Measurements from ENCODE around the gene SCAMP4. TPM values are rescaled to one million over a fixed set of nuclear protein-coding genes. Genes with fewer than 3 reads are reported as not detected.

SCAMP4 gene
- total and polyA plus RNA-seq, 2 experiments from 2014 or later: 39.4 to 106 TPM

DNA sequence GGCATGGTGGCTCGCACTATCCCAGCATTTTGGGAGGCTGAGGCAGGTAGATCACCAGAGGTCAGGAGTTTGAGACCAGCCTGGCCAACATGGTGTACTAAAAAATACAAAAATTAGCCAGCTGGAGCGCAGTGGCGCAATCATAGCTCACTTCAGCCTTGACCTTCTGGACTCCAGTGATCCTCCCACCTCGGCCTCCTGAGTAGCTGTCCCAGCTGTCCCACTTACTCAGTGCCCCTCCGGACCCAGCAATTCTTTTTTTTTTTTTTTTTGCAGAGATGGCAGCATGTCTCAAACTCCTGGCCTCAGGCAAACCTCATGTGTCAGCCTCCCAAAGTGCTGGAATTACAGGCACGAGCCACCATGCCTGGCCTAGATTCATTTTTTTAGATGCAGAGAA lies 2.3 kb upstream of the SCAMP4 start:
- no peak for TF ChIP-seq EZH2phosphoT487 (IDR thresholded peaks at IDR 0.05; ENCODE audit: unreplicated experiment)
- no peak for TF ChIP-seq JUNB (IDR thresholded peaks at IDR 0.05; ENCODE audit: unreplicated experiment)
- no peak for TF ChIP-seq ZNF114 (CRISPR knock-in tag; IDR thresholded peaks at IDR 0.05)
- TF ChIP-seq NANOG (IDR thresholded peaks at IDR 0.05; ENCODE audit: borderline replicate concordance): no peak
- no peak for TF ChIP-seq CREB1 (CRISPR knock-in tag; IDR thresholded peaks at IDR 0.05; ENCODE audit: low read depth)
- TF ChIP-seq EZH2 (IDR thresholded peaks at IDR 0.05; ENCODE audit: low read depth, unreplicated experiment): no peak
- TF ChIP-seq, protein P1, sequence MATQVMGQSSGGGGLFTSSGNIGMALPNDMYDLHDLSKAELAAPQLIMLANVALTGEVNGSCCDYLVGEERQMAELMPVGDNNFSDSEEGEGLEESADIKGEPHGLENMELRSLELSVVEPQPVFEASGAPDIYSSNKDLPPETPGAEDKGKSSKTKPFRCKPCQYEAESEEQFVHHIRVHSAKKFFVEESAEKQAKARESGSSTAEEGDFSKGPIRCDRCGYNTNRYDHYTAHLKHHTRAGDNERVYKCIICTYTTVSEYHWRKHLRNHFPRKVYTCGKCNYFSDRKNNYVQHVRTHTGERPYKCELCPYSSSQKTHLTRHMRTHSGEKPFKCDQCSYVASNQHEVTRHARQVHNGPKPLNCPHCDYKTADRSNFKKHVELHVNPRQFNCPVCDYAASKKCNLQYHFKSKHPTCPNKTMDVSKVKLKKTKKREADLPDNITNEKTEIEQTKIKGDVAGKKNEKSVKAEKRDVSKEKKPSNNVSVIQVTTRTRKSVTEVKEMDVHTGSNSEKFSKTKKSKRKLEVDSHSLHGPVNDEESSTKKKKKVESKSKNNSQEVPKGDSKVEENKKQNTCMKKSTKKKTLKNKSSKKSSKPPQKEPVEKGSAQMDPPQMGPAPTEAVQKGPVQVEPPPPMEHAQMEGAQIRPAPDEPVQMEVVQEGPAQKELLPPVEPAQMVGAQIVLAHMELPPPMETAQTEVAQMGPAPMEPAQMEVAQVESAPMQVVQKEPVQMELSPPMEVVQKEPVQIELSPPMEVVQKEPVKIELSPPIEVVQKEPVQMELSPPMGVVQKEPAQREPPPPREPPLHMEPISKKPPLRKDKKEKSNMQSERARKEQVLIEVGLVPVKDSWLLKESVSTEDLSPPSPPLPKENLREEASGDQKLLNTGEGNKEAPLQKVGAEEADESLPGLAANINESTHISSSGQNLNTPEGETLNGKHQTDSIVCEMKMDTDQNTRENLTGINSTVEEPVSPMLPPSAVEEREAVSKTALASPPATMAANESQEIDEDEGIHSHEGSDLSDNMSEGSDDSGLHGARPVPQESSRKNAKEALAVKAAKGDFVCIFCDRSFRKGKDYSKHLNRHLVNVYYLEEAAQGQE (IDR thresholded peaks at IDR 0.05; ENCODE audit: unreplicated experiment): no peak
- TF ChIP-seq, protein P2, sequence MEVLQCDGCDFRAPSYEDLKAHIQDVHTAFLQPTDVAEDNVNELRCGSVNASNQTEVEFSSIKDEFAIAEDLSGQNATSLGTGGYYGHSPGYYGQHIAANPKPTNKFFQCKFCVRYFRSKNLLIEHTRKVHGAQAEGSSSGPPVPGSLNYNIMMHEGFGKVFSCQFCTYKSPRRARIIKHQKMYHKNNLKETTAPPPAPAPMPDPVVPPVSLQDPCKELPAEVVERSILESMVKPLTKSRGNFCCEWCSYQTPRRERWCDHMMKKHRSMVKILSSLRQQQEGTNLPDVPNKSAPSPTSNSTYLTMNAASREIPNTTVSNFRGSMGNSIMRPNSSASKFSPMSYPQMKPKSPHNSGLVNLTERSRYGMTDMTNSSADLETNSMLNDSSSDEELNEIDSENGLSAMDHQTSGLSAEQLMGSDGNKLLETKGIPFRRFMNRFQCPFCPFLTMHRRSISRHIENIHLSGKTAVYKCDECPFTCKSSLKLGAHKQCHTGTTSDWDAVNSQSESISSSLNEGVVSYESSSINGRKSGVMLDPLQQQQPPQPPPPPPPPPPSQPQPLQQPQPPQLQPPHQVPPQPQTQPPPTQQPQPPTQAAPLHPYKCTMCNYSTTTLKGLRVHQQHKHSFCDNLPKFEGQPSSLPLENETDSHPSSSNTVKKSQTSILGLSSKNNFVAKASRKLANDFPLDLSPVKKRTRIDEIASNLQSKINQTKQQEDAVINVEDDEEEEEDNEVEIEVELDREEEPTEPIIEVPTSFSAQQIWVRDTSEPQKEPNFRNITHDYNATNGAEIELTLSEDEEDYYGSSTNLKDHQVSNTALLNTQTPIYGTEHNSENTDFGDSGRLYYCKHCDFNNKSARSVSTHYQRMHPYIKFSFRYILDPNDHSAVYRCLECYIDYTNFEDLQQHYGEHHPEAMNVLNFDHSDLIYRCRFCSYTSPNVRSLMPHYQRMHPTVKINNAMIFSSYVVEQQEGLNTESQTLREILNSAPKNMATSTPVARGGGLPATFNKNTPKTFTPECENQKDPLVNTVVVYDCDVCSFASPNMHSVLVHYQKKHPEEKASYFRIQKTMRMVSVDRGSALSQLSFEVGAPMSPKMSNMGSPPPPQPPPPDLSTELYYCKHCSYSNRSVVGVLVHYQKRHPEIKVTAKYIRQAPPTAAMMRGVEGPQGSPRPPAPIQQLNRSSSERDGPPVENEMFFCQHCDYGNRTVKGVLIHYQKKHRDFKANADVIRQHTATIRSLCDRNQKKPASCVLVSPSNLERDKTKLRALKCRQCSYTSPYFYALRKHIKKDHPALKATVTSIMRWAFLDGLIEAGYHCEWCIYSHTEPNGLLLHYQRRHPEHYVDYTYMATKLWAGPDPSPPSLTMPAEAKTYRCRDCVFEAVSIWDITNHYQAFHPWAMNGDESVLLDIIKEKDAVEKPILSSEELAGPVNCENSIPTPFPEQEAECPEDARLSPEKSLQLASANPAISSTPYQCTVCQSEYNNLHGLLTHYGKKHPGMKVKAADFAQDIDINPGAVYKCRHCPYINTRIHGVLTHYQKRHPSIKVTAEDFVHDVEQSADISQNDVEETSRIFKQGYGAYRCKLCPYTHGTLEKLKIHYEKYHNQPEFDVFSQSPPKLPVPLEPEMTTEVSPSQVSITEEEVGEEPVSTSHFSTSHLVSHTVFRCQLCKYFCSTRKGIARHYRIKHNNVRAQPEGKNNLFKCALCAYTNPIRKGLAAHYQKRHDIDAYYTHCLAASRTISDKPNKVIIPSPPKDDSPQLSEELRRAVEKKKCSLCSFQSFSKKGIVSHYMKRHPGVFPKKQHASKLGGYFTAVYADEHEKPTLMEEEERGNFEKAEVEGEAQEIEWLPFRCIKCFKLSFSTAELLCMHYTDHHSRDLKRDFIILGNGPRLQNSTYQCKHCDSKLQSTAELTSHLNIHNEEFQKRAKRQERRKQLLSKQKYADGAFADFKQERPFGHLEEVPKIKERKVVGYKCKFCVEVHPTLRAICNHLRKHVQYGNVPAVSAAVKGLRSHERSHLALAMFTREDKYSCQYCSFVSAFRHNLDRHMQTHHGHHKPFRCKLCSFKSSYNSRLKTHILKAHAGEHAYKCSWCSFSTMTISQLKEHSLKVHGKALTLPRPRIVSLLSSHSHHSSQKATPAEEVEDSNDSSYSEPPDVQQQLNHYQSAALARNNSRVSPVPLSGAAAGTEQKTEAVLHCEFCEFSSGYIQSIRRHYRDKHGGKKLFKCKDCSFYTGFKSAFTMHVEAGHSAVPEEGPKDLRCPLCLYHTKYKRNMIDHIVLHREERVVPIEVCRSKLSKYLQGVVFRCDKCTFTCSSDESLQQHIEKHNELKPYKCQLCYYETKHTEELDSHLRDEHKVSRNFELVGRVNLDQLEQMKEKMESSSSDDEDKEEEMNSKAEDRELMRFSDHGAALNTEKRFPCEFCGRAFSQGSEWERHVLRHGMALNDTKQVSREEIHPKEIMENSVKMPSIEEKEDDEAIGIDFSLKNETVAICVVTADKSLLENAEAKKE (CRISPR knock-in tag; IDR thresholded peaks at IDR 0.05): no peak
- TF ChIP-seq, protein P3, sequence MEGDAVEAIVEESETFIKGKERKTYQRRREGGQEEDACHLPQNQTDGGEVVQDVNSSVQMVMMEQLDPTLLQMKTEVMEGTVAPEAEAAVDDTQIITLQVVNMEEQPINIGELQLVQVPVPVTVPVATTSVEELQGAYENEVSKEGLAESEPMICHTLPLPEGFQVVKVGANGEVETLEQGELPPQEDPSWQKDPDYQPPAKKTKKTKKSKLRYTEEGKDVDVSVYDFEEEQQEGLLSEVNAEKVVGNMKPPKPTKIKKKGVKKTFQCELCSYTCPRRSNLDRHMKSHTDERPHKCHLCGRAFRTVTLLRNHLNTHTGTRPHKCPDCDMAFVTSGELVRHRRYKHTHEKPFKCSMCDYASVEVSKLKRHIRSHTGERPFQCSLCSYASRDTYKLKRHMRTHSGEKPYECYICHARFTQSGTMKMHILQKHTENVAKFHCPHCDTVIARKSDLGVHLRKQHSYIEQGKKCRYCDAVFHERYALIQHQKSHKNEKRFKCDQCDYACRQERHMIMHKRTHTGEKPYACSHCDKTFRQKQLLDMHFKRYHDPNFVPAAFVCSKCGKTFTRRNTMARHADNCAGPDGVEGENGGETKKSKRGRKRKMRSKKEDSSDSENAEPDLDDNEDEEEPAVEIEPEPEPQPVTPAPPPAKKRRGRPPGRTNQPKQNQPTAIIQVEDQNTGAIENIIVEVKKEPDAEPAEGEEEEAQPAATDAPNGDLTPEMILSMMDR (conservative IDR thresholded peaks at IDR 0.05; ENCODE audit: low read depth in 2 of 2): no peak
- TF ChIP-seq, protein P4, sequence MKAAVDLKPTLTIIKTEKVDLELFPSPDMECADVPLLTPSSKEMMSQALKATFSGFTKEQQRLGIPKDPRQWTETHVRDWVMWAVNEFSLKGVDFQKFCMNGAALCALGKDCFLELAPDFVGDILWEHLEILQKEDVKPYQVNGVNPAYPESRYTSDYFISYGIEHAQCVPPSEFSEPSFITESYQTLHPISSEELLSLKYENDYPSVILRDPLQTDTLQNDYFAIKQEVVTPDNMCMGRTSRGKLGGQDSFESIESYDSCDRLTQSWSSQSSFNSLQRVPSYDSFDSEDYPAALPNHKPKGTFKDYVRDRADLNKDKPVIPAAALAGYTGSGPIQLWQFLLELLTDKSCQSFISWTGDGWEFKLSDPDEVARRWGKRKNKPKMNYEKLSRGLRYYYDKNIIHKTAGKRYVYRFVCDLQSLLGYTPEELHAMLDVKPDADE (IDR thresholded peaks at IDR 0.05): no peak
- TF ChIP-seq POLR2AphosphoS5 (IDR thresholded peaks at IDR 0.05; ENCODE audit: low read depth): no peak
- no peak for TF ChIP-seq STAT1 (IDR thresholded peaks at IDR 0.05; ENCODE audit: unreplicated experiment)
- no peak for TF ChIP-seq ZNF331 (CRISPR knock-in tag; IDR thresholded peaks at IDR 0.05; ENCODE audit: low read depth)
- Mint-ChIP-seq H3K9me3 (peaks cover 4% of the 10 kb centered on the region; the same call in 1 of the 3 replicates), H3K4me1 (peaks cover 21% of the 10 kb centered on the region), H3K36me3 (ENCODE audit: low read depth) (peaks cover 9% of the 10 kb centered on the region), H3K27ac (peak overlapping the region; percentile 80), H3K27me3 (ENCODE audit: insufficient read depth, low read depth, poor library complexity) (peaks cover 24% of the 10 kb centered on the region), H3K4me3 (no peak overlapping the region)
- ATAC-seq: no peak
- H3K27me3 ChIP-seq (ENCODE audit: insufficient read depth): no peaks in the 10 kb centered on the region
- no peak overlapping the region for H3K4me2 ChIP-seq
- peaks cover 7% of the 10 kb centered on the region for H4K20me1 ChIP-seq (replicated peaks; ENCODE audit: insufficient read depth)
- no peaks in the 10 kb centered on the region for H3K9me2 ChIP-seq (ENCODE audit: insufficient read depth)
- H3K36me3 ChIP-seq (ENCODE audit: insufficient read depth): no peaks in the 10 kb centered on the region
- peaks cover 23% of the 10 kb centered on the region for H3K79me2 ChIP-seq (replicated peaks; ENCODE audit: insufficient read depth)
- peaks cover 20% of the 10 kb centered on the region for H3F3A ChIP-seq (replicated peaks; ENCODE audit: low read depth)
- H3K4me3 ChIP-seq: no peak overlapping the region
- no peak overlapping the region for H2AFZ ChIP-seq
- H3K27ac ChIP-seq (ENCODE audit: low read depth): peak overlapping the region; percentile 20; the same call in 1 of the 2 replicates
- H3K4me1 ChIP-seq (ENCODE audit: insufficient read depth): peaks cover 12% of the 10 kb centered on the region
- no peak for DNase-seq (ENCODE audit: low spot score)

Data from GM23338 (cell line).